ENCODE results near the gene UBAP1L.
"Not testable (repeated sequence)": the region's sequence is repeated elsewhere in the genome, so short reads cannot be mapped to it uniquely, and the experiment has no call there.

The UBAP1L gene

GRCh38 chr15:65099336-65099735, 15.7 kb downstream of the UBAP1L start:
- H3K4me3 ChIP-seq (ENCODE audit: low read length), result no peak overlapping the region
- TF ChIP-seq CTCF (conservative IDR thresholded peaks at IDR 0.05; ENCODE audit: low read depth, low read length), result no peak
- no peak for DNase-seq (ENCODE audit: low read depth)

- no peak for TF ChIP-seq CTCF (conservative IDR thresholded peaks at IDR 0.05; ENCODE audit: low read depth, low read length)
- H3K4me3 ChIP-seq (ENCODE audit: low read length), result no peak overlapping the region
- no peak for DNase-seq (ENCODE audit: low read depth)
Measured at GRCh38 chr15:65097651-65098263, 17.2 kb downstream of the UBAP1L start.

GRCh38 chr15:65096481-65097385, 18.3 kb downstream of the UBAP1L start:
- no peak for TF ChIP-seq CTCF (conservative IDR thresholded peaks at IDR 0.05; ENCODE audit: low read depth, low read length)
- DNase-seq (ENCODE audit: low read depth), result no peak
- H3K4me3 ChIP-seq (ENCODE audit: low read length), result no peak overlapping the region

GRCh38 chr15:65095747-65096104, 19.3 kb downstream of the UBAP1L start:
- no peak for DNase-seq (ENCODE audit: low read depth)
- TF ChIP-seq CTCF (conservative IDR thresholded peaks at IDR 0.05; ENCODE audit: low read depth, low read length), result no peak
- no peak overlapping the region for H3K4me3 ChIP-seq (ENCODE audit: low read length)

- no peak for DNase-seq (ENCODE audit: low read depth)
- TF ChIP-seq CTCF (conservative IDR thresholded peaks at IDR 0.05; ENCODE audit: low read depth, low read length), result no peak
- no peak overlapping the region for H3K4me3 ChIP-seq (ENCODE audit: low read length)
Measured at GRCh38 chr15:65095011-65095746, 19.8 kb downstream of the UBAP1L start.

- H3K4me3 ChIP-seq (ENCODE audit: low read length), result no peak overlapping the region
- DNase-seq (ENCODE audit: low read depth), result no peak
- no peak for TF ChIP-seq CTCF (conservative IDR thresholded peaks at IDR 0.05; ENCODE audit: low read depth, low read length)
Measured at GRCh38 chr15:65094294-65094995, 20.6 kb downstream of the UBAP1L start.

GRCh38 chr15:65093793-65094170, 21.2 kb downstream of the UBAP1L start:
- not testable (repeated sequence) for DNase-seq (ENCODE audit: low read depth)

More at GRCh38 chr15:65093793-65094170, 21.2 kb downstream of the UBAP1L start:
- not testable (repeated sequence) for H3K4me3 ChIP-seq (ENCODE audit: low read length)

Data from retinal pigment epithelial cell (primary cell).